Stimulated activated CD4-positive, alpha-beta T cell treated with anti-CD3 and anti-CD28 coated beads, Interleukin-2, amount 100 ng/mL, for 24 hours (primary cell): ENCODE results near the gene CNTNAP5.

ENCODE experiments used
- DNase-seq, 2 donors: peaks; one replicate each; pipeline ENCODE4 v3.0.0-alpha.2; 2020

CNTNAP5 gene

DNA sequence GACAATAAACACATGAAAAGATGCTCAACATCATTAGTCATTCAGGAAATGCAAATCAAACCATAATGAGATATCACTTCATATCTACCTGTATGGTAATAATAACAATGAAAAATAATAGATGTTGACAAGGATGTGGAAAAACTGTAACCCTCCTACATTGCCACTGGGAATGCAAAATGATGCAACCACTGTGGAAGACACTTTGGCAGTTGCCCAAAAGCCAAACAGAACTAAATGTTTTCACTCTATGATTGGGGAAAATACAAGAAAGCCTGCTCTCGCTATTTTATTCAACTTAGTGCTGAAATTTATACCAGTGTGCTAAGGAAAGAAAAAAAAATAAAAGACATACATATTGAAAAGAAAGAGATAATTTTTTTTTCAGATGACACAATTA is 934.5 kb downstream of the CNTNAP5 start:
- DNase-seq: no peak

DNA sequence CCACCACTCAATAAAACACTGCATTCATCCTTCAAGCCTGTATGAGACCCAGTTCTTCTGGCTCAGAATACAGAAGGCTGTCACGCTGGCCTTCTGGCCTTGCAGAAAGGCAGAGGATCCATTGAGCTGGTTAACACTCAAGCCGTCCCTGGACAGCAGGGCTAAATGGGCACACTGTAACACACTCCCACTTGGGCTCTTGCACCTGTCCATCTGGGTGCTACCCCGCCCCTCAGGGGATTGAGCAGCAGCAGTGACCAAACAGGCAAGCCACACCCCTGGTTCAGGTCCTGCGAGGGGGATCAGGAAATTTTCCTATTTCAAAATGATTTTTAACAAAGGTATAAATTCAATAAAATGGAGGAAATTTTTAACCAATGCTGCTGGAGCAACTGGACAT is 936.0 kb downstream of the CNTNAP5 start:
- no peak for DNase-seq
